Measurements from ENCODE around the gene SSC4D.
"Not testable (repeated sequence)": the region's sequence is repeated elsewhere in the genome, so short reads cannot be mapped to it uniquely, and the experiment has no call there.

The SSC4D gene

GRCh38 chr7:76409537-76409936 lies at the start of gene SSC4D:
Gene SSC4D, minus strand, starts transcription at chr7:76409697. Its CDS starts 5,258 bp downstream, at chr7:76404439.
- ATAC-seq (no peak), DNase-seq (no peak)

GRCh38 chr7:76458504-76458903 lies 49.0 kb upstream of the SSC4D start:
- ATAC-seq, DNase-seq: not testable (repeated sequence)

GRCh38 chr7:76457017-76457416 lies 47.5 kb upstream of the SSC4D start:
- not testable (repeated sequence) for DNase-seq, ATAC-seq

GRCh38 chr7:76445577-76446008 lies 36.1 kb upstream of the SSC4D start:
- peak; percentile 19 for DNase-seq
- peak; percentile 81 for ATAC-seq

GRCh38 chr7:76443846-76444245 lies 34.3 kb upstream of the SSC4D start:
- DNase-seq = not testable (repeated sequence)
- ATAC-seq = peak; percentile 60

GRCh38 chr7:76442664-76443446 lies 33.4 kb upstream of the SSC4D start:
- ATAC-seq = not testable (repeated sequence)

GRCh38 chr7:76441792-76442191 lies 32.3 kb upstream of the SSC4D start:
- peak; percentile 44 for ATAC-seq
- not testable (repeated sequence) for DNase-seq

More at GRCh38 chr7:76442664-76443446, 33.4 kb upstream of the SSC4D start:
- not testable (repeated sequence) for DNase-seq

GRCh38 chr7:76440404-76440803 lies 30.9 kb upstream of the SSC4D start:
- not testable (repeated sequence) for DNase-seq, ATAC-seq

GRCh38 chr7:76439120-76439888 lies 29.8 kb upstream of the SSC4D start:
- not testable (repeated sequence) for ATAC-seq, DNase-seq

GRCh38 chr7:76437873-76438272 lies 28.4 kb upstream of the SSC4D start:
- peak; percentile 65 for DNase-seq
- ATAC-seq = peak; percentile 67

GRCh38 chr7:76430836-76431235 lies 21.3 kb upstream of the SSC4D start:
- no peak for DNase-seq
- no peak for ATAC-seq

GRCh38 chr7:76430211-76430610 lies 20.7 kb upstream of the SSC4D start:
- DNase-seq (no peak), ATAC-seq (no peak)

- ATAC-seq (no peak), DNase-seq (no peak)
Measured at GRCh38 chr7:76428868-76429805, 19.6 kb upstream of the SSC4D start.

- ATAC-seq (no peak), DNase-seq (no peak)
Measured at GRCh38 chr7:76428149-76428823, 18.8 kb upstream of the SSC4D start.

- ATAC-seq (no peak), DNase-seq (no peak)
Measured at GRCh38 chr7:76427635-76428034, 18.1 kb upstream of the SSC4D start.

GRCh38 chr7:76426246-76426645 lies 16.7 kb upstream of the SSC4D start:
- ATAC-seq = no peak
- DNase-seq = no peak

- not testable (repeated sequence) for DNase-seq, ATAC-seq
Measured at GRCh38 chr7:76425558-76425957, 16.1 kb upstream of the SSC4D start.

- DNase-seq = no peak
- ATAC-seq = no peak
Measured at GRCh38 chr7:76425156-76425555, 15.7 kb upstream of the SSC4D start.

- ATAC-seq (no peak), DNase-seq (no peak)
Measured at GRCh38 chr7:76424413-76425111, 15.1 kb upstream of the SSC4D start, which contains the start of gene ZP3. Gene ZP3, plus strand, starts transcription at chr7:76424950. Its CDS starts 15 bp downstream, at chr7:76424965.

GRCh38 chr7:76423666-76424412 lies 14.3 kb upstream of the SSC4D start:
- DNase-seq = no peak
- no peak for ATAC-seq
